Measurements from ENCODE around the gene LRRC28. TPM values are rescaled to one million over a fixed set of nuclear protein-coding genes. Genes with fewer than 3 reads are reported as not detected.

Gene LRRC28
- total RNA-seq, 1 donor from 2014 or later = 33.0 TPM

DNA sequence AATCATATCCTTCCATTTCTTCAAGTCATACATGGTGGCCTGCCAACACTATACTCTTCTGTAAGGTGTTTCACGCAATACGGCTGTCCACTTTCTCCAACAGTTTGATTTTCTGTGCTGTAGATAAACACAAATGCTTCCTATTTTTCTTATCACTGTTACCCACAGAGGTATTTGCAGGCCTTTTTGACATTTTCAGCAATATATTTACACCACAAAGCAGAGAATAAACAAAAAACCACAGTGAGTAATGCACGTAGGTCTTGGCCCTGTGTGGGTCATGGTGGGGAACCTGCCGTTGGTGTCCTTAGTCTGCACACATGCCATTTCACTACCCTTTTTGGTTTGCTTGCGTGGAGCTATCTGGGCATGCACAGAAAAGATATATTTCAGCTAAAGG lies 59.5 kb downstream of the LRRC28 start:
- no peak for DNase-seq (ENCODE audit: low spot score)
- peaks cover 13% of the 10 kb centered on the region for H3K4me1 Mint-ChIP-seq (ENCODE audit: unreplicated experiment)
- no peak overlapping the region for H3K27ac Mint-ChIP-seq (ENCODE audit: unreplicated experiment)
- TF ChIP-seq CTCF (IDR thresholded peaks at IDR 0.05; ENCODE audit: unreplicated experiment) = no peak
- H3K36me3 Mint-ChIP-seq (ENCODE audit: low read depth, unreplicated experiment) = peaks cover 11% of the 10 kb centered on the region
- no peaks in the 10 kb centered on the region for H3K9me3 Mint-ChIP-seq (ENCODE audit: unreplicated experiment)
- H3K27me3 Mint-ChIP-seq (ENCODE audit: unreplicated experiment) = peaks cover 2% of the 10 kb centered on the region
- no peak overlapping the region for H3K4me3 Mint-ChIP-seq (ENCODE audit: unreplicated experiment)

- Mint-ChIP-seq H3K27ac (ENCODE audit: unreplicated experiment) (no peak overlapping the region), H3K27me3 (ENCODE audit: unreplicated experiment) (peaks cover 2% of the 10 kb centered on the region), H3K9me3 (ENCODE audit: unreplicated experiment) (no peaks in the 10 kb centered on the region), H3K36me3 (ENCODE audit: low read depth, unreplicated experiment) (peaks cover 11% of the 10 kb centered on the region), H3K4me3 (ENCODE audit: unreplicated experiment) (no peak overlapping the region), H3K4me1 (ENCODE audit: unreplicated experiment) (peaks cover 10% of the 10 kb centered on the region)
- no peak for TF ChIP-seq CTCF (IDR thresholded peaks at IDR 0.05; ENCODE audit: unreplicated experiment)
- DNase-seq (ENCODE audit: low spot score) = no peak
Measured at GRCh38 chr15:99312228-99312627, 60.9 kb downstream of the LRRC28 start.

- Mint-ChIP-seq H3K27ac (ENCODE audit: unreplicated experiment) (no peak overlapping the region), H3K27me3 (ENCODE audit: unreplicated experiment) (peaks cover 2% of the 10 kb centered on the region), H3K36me3 (ENCODE audit: low read depth, unreplicated experiment) (peaks cover 11% of the 10 kb centered on the region), H3K4me1 (ENCODE audit: unreplicated experiment) (peaks cover 11% of the 10 kb centered on the region), H3K9me3 (ENCODE audit: unreplicated experiment) (no peaks in the 10 kb centered on the region), H3K4me3 (ENCODE audit: unreplicated experiment) (no peak overlapping the region)
- DNase-seq (ENCODE audit: low spot score) = no peak
- no peak for TF ChIP-seq CTCF (IDR thresholded peaks at IDR 0.05; ENCODE audit: unreplicated experiment)
Measured at GRCh38 chr15:99312794-99313193, 61.5 kb downstream of the LRRC28 start.

DNA sequence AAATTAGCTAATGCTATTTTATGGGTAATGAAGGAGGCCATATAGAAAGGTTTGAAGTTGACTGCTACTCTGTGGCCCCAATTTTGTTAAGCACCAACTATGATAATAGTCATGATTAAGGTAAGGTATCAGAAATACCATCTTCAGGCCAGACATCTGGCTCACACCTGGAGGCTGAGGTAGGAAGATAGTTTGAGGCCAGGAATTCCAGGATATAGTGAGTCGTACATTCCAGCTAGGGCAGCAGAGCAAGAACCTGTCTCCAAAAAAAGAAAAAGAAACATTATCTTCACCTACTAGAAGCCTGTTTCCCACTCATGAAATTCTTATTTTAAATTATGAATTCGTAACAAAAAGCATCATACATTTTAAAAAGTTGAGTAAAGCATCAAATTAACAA lies 64.4 kb downstream of the LRRC28 start:
- DNase-seq (ENCODE audit: low spot score) = no peak
- Mint-ChIP-seq H3K27ac (ENCODE audit: unreplicated experiment) (no peak overlapping the region), H3K27me3 (ENCODE audit: unreplicated experiment) (no peaks in the 10 kb centered on the region), H3K4me1 (ENCODE audit: unreplicated experiment) (peaks cover 12% of the 10 kb centered on the region), H3K36me3 (ENCODE audit: low read depth, unreplicated experiment) (peaks cover 9% of the 10 kb centered on the region), H3K9me3 (ENCODE audit: unreplicated experiment) (no peaks in the 10 kb centered on the region), H3K4me3 (ENCODE audit: unreplicated experiment) (no peak overlapping the region)
- no peak for TF ChIP-seq CTCF (IDR thresholded peaks at IDR 0.05; ENCODE audit: unreplicated experiment)

DNA sequence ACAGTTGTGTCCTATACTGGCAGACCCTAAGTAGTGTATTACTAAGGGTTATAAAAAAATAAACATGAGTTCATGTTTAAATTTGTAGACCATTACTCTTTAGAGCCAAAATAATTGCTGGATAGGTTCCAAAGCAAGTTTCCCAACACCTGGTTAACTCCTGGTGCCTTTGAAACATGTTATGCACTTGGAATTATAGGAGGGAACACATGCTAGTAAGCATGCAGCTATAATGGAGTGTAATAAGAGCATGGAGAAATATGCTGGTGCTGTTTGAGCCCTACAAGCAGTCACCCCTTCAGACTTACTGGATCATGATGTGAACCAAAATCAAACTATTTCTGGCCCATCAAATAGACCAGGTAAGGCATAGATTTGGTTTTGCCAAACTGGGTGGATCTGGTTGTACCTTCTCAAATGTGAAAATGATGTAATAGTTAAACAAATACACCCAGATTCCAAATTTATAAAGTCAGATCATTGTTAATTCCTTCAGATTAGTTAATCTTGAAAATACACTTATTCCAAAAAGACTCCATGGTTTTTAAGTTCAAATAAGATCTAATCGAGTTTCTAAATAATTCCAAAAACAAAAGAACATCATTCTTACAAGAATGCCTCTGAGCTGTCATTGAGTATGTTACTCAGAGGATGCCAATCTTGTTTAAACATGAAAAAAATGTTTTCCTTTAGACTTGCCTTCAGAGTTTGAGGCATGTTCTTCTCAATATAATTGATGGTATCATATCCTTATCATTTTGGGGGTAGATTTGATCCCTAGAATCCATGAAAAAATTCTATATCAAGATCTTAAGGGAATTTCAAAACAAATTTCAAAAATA lies 69.3 kb downstream of the LRRC28 start:
- no peak for TF ChIP-seq CTCF (IDR thresholded peaks at IDR 0.05; ENCODE audit: unreplicated experiment)
- H3K27ac Mint-ChIP-seq (ENCODE audit: unreplicated experiment) = no peak overlapping the region
- H3K36me3 Mint-ChIP-seq (ENCODE audit: low read depth, unreplicated experiment) = no peaks in the 10 kb centered on the region
- no peaks in the 10 kb centered on the region for H3K9me3 Mint-ChIP-seq (ENCODE audit: unreplicated experiment)
- no peak for DNase-seq (ENCODE audit: low spot score)
- H3K4me1 Mint-ChIP-seq (ENCODE audit: unreplicated experiment) = peaks cover 11% of the 10 kb centered on the region
- H3K4me3 Mint-ChIP-seq (ENCODE audit: unreplicated experiment) = no peak overlapping the region
- no peaks in the 10 kb centered on the region for H3K27me3 Mint-ChIP-seq (ENCODE audit: unreplicated experiment)

All from endothelial cell (in vitro differentiated cells).